Measurements from ENCODE around the gene GADD45A.

GADD45A gene

GRCh38 chr1:67717876-67718275 is 32.9 kb downstream of the GADD45A start:
- H3K36me3 ChIP-seq (ENCODE audit: control insufficient read depth, insufficient read depth, low read length) = no peaks in the 10 kb centered on the region
- no peak overlapping the region for H3K27ac ChIP-seq (ENCODE audit: insufficient read depth, low read depth, low read length, poor library complexity, severe bottlenecking)
- no peaks in the 10 kb centered on the region for H3K9me3 ChIP-seq (ENCODE audit: control insufficient read depth, low read length)
- H3K27me3 ChIP-seq (ENCODE audit: control insufficient read depth, insufficient read depth, low read length, poor library complexity, severe bottlenecking) = no peaks in the 10 kb centered on the region
- 88 to 93% methylated on average over 4 of the region's 4 CpGs for WGBS, 2 experiments
- peaks cover 12% of the 10 kb centered on the region for H3K4me1 ChIP-seq (ENCODE audit: control insufficient read depth, insufficient read depth, low read length)
- no peak overlapping the region for H3K4me3 ChIP-seq (ENCODE audit: insufficient read depth, low read depth, low read length)

DNA sequence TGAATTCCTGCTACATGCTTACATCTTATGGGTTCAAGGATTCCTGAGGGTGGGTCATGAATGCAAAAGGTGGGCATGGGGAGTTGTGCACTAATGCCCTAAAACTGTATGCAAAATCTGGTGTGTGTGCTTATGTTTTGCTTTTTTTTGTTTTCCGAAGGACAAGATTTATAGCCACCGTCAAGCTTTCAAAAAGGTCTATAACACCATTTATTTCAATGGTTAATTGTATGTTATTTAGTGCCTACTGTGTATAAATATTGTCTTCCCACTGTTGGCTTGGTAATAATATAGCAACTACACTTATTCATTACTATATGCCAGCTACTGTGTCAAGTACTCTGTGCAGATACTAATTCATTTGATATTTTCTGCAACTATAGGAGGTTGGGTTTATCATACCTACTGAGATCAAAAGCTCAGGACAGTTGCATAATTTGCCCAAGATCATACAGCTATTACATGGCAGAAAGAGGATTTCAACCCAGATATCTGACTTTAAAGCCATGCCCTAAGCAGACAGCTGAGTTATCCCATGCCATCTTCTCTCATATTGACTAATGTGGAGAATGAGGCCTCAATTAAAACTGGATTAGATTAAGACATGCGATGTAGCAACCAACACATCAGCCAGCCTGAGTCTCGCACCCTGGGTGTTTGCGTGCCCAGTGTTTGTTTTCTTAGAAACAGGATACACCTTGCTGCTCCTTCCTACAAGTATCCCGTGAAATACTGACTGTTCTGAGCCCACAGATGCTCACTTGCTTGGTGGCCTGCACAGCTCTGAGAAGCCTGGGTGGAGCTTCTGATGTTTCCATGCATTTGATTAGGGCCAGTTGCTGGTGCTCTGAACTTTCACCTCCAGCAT is 34.6 kb downstream of the GADD45A start:
- 93 to 98% methylated on average over 4 to 5 of the region's 6 CpGs for WGBS, 2 experiments
- Histone ChIP-seq H3K27me3 (ENCODE audit: control insufficient read depth, insufficient read depth, low read length, poor library complexity, severe bottlenecking) (no peaks in the 10 kb centered on the region), H3K36me3 (ENCODE audit: control insufficient read depth, insufficient read depth, low read length) (no peaks in the 10 kb centered on the region), H3K4me1 (ENCODE audit: control insufficient read depth, insufficient read depth, low read length) (peaks cover 12% of the 10 kb centered on the region), H3K9me3 (ENCODE audit: control insufficient read depth, low read length) (no peaks in the 10 kb centered on the region), H3K27ac (ENCODE audit: insufficient read depth, low read depth, low read length, poor library complexity, severe bottlenecking) (no peak overlapping the region), H3K4me3 (ENCODE audit: insufficient read depth, low read depth, low read length) (no peak overlapping the region)

GRCh38 chr1:67721112-67721511 is 36.1 kb downstream of the GADD45A start:
- H3K27ac ChIP-seq (ENCODE audit: insufficient read depth, low read depth, low read length, poor library complexity, severe bottlenecking) = no peak overlapping the region
- H3K27me3 ChIP-seq (ENCODE audit: control insufficient read depth, insufficient read depth, low read length, poor library complexity, severe bottlenecking) = no peaks in the 10 kb centered on the region
- no peaks in the 10 kb centered on the region for H3K36me3 ChIP-seq (ENCODE audit: control insufficient read depth, insufficient read depth, low read length)
- WGBS, 2 experiments = 39 to 45% methylated on average over 4 of the region's 4 CpGs
- H3K4me1 ChIP-seq (ENCODE audit: control insufficient read depth, insufficient read depth, low read length) = peaks cover 12% of the 10 kb centered on the region
- H3K4me3 ChIP-seq (ENCODE audit: insufficient read depth, low read depth, low read length) = no peak overlapping the region
- H3K9me3 ChIP-seq (ENCODE audit: control insufficient read depth, low read length) = no peaks in the 10 kb centered on the region

- no peak overlapping the region for H3K27ac ChIP-seq (ENCODE audit: insufficient read depth, low read depth, low read length, poor library complexity, severe bottlenecking)
- no peaks in the 10 kb centered on the region for H3K36me3 ChIP-seq (ENCODE audit: control insufficient read depth, insufficient read depth, low read length)
- H3K9me3 ChIP-seq (ENCODE audit: control insufficient read depth, low read length) = no peaks in the 10 kb centered on the region
- H3K4me1 ChIP-seq (ENCODE audit: control insufficient read depth, insufficient read depth, low read length) = peaks cover 12% of the 10 kb centered on the region
- H3K4me3 ChIP-seq (ENCODE audit: insufficient read depth, low read depth, low read length) = no peak overlapping the region
- no peaks in the 10 kb centered on the region for H3K27me3 ChIP-seq (ENCODE audit: control insufficient read depth, insufficient read depth, low read length, poor library complexity, severe bottlenecking)
- 74 to 75% methylated on average over 2 of the region's 2 CpGs for WGBS, 2 experiments
These were observed 36.8 kb downstream of the GADD45A start for GRCh38 chr1:67721650-67722291.

DNA sequence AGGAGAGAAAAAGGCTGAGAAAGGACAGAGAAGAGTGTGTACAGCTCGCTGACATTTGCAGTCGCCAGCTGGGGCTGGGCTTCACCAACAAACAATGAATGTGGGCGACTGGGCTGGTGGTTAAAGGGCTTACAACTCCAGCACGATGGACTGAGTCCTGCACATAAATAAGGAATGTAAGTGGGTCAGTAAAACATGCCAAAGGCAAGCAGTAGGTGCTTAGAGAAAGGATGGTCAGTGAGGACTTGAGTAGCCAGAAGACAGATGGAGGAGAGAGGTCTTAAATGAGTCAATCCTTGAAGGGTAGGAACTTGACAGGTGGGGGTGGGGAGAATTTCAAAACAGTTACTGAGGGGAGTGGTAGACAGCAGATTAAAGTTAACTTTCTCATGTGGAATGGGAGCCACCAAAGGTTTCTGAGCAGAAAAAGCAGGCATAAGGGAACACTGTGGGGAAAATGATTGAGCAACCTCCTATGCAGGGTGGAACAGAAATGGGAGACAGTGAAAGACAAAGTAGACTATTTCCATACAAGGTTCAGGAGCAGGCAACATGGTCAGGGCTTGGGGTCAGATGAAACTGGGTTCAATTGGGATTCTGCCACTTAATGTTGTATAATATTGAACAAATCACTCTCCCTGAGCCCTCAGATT is 37.4 kb downstream of the GADD45A start:
- Histone ChIP-seq H3K36me3 (ENCODE audit: control insufficient read depth, insufficient read depth, low read length) (no peaks in the 10 kb centered on the region), H3K27ac (ENCODE audit: insufficient read depth, low read depth, low read length, poor library complexity, severe bottlenecking) (no peak overlapping the region), H3K27me3 (ENCODE audit: control insufficient read depth, insufficient read depth, low read length, poor library complexity, severe bottlenecking) (no peaks in the 10 kb centered on the region), H3K4me3 (ENCODE audit: insufficient read depth, low read depth, low read length) (no peak overlapping the region), H3K4me1 (ENCODE audit: control insufficient read depth, insufficient read depth, low read length) (peaks cover 12% of the 10 kb centered on the region), H3K9me3 (ENCODE audit: control insufficient read depth, low read length) (no peaks in the 10 kb centered on the region)
- 83 to 84% methylated on average over 4 of the region's 4 CpGs for WGBS, 2 experiments

- no peaks in the 10 kb centered on the region for H3K9me3 ChIP-seq (ENCODE audit: control insufficient read depth, low read length)
- WGBS, 2 experiments = 71 to 86% methylated on average over 1 of the region's 1 CpG
- H3K27ac ChIP-seq (ENCODE audit: insufficient read depth, low read depth, low read length, poor library complexity, severe bottlenecking) = no peak overlapping the region
- no peaks in the 10 kb centered on the region for H3K27me3 ChIP-seq (ENCODE audit: control insufficient read depth, insufficient read depth, low read length, poor library complexity, severe bottlenecking)
- H3K4me1 ChIP-seq (ENCODE audit: control insufficient read depth, insufficient read depth, low read length) = peaks cover 12% of the 10 kb centered on the region
- no peaks in the 10 kb centered on the region for H3K36me3 ChIP-seq (ENCODE audit: control insufficient read depth, insufficient read depth, low read length)
- H3K4me3 ChIP-seq (ENCODE audit: insufficient read depth, low read depth, low read length) = no peak overlapping the region
These were observed 38.1 kb downstream of the GADD45A start for GRCh38 chr1:67723126-67723525.

GRCh38 chr1:67723620-67724019 is 38.6 kb downstream of the GADD45A start:
- Histone ChIP-seq H3K27ac (ENCODE audit: insufficient read depth, low read depth, low read length, poor library complexity, severe bottlenecking) (no peak overlapping the region), H3K4me1 (ENCODE audit: control insufficient read depth, insufficient read depth, low read length) (peaks cover 12% of the 10 kb centered on the region), H3K9me3 (ENCODE audit: control insufficient read depth, low read length) (no peaks in the 10 kb centered on the region), H3K36me3 (ENCODE audit: control insufficient read depth, insufficient read depth, low read length) (no peaks in the 10 kb centered on the region), H3K27me3 (ENCODE audit: control insufficient read depth, insufficient read depth, low read length, poor library complexity, severe bottlenecking) (no peaks in the 10 kb centered on the region), H3K4me3 (ENCODE audit: insufficient read depth, low read depth, low read length) (no peak overlapping the region)
- WGBS, 2 experiments = 83 to 88% methylated on average over 2 of the region's 2 CpGs

- H3K27me3 ChIP-seq (ENCODE audit: control insufficient read depth, insufficient read depth, low read length, poor library complexity, severe bottlenecking) = no peaks in the 10 kb centered on the region
- H3K9me3 ChIP-seq (ENCODE audit: control insufficient read depth, low read length) = no peaks in the 10 kb centered on the region
- H3K36me3 ChIP-seq (ENCODE audit: control insufficient read depth, insufficient read depth, low read length) = no peaks in the 10 kb centered on the region
- no peak overlapping the region for H3K27ac ChIP-seq (ENCODE audit: insufficient read depth, low read depth, low read length, poor library complexity, severe bottlenecking)
- H3K4me1 ChIP-seq (ENCODE audit: control insufficient read depth, insufficient read depth, low read length) = peaks cover 10% of the 10 kb centered on the region
- 95 to 99% methylated on average over 3 of the region's 3 CpGs for WGBS, 2 experiments
- H3K4me3 ChIP-seq (ENCODE audit: insufficient read depth, low read depth, low read length) = no peak overlapping the region
These were observed 40.0 kb downstream of the GADD45A start for GRCh38 chr1:67724928-67725560.

GRCh38 chr1:67726224-67726623 is 41.2 kb downstream of the GADD45A start:
- Histone ChIP-seq H3K27me3 (ENCODE audit: control insufficient read depth, insufficient read depth, low read length, poor library complexity, severe bottlenecking) (no peaks in the 10 kb centered on the region), H3K27ac (ENCODE audit: insufficient read depth, low read depth, low read length, poor library complexity, severe bottlenecking) (no peak overlapping the region), H3K36me3 (ENCODE audit: control insufficient read depth, insufficient read depth, low read length) (no peaks in the 10 kb centered on the region), H3K4me1 (ENCODE audit: control insufficient read depth, insufficient read depth, low read length) (peaks cover 9% of the 10 kb centered on the region), H3K4me3 (ENCODE audit: insufficient read depth, low read depth, low read length) (no peak overlapping the region), H3K9me3 (ENCODE audit: control insufficient read depth, low read length) (no peaks in the 10 kb centered on the region)

GRCh38 chr1:67729872-67730271 is 44.9 kb downstream of the GADD45A start:
- no peak overlapping the region for H3K27ac ChIP-seq (ENCODE audit: insufficient read depth, low read depth, low read length, poor library complexity, severe bottlenecking)
- H3K4me1 ChIP-seq (ENCODE audit: control insufficient read depth, insufficient read depth, low read length) = no peaks in the 10 kb centered on the region
- no peak overlapping the region for H3K4me3 ChIP-seq (ENCODE audit: insufficient read depth, low read depth, low read length)
- H3K36me3 ChIP-seq (ENCODE audit: control insufficient read depth, insufficient read depth, low read length) = no peaks in the 10 kb centered on the region
- H3K27me3 ChIP-seq (ENCODE audit: control insufficient read depth, insufficient read depth, low read length, poor library complexity, severe bottlenecking) = no peaks in the 10 kb centered on the region
- no peaks in the 10 kb centered on the region for H3K9me3 ChIP-seq (ENCODE audit: control insufficient read depth, low read length)
- 93 to 95% methylated on average over 2 of the region's 2 CpGs for WGBS, 2 experiments

All from ectodermal cell (in vitro differentiated cells).